HG02678 (cell line): ENCODE measurements around the gene EMC8.

Experiments
- ATAC-seq: cut with Tn5 transposase; IDR thresholded peaks from one replicate; pipeline ENCODE4 v1.9.1; 2021; ENCODE audit warnings: mild to moderate bottlenecking, moderate library complexity; ENCODE audit not compliant: unreplicated experiment

The EMC8 gene

GRCh38 chr16:85788819-85789218 lies 10.5 kb downstream of the EMC8 start:
- no peak for ATAC-seq

GRCh38 chr16:85785927-85786326 lies 13.4 kb downstream of the EMC8 start:
- ATAC-seq: no peak

GRCh38 chr16:85784813-85785212 lies 14.5 kb downstream of the EMC8 start:
- ATAC-seq: no peak

GRCh38 chr16:85783441-85783840 lies 15.9 kb downstream of the EMC8 start:
- no peak for ATAC-seq

DNA sequence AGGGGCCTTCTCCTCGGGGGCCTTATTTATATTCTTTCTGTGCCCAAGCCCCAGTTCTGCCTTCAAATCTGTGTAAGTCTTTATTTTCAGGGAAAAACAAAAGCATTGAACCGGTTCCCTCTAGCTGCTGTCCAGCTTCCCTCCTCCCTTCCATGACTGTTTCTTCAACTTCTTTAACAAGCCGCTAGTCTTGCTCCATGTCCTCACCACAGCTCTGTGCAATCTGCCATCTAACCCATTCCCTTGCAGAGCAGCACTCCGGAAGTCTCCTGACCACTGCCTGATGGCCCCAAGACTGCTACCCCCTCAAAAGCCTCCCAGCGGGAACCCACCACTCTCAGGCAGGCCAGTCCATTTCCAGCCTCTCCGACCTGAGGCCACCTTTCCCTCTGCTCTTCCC lies 16.9 kb downstream of the EMC8 start:
- ATAC-seq: no peak

- ATAC-seq: no peak
Observed at GRCh38 chr16:85781695-85782370, 17.5 kb downstream of the EMC8 start.

DNA sequence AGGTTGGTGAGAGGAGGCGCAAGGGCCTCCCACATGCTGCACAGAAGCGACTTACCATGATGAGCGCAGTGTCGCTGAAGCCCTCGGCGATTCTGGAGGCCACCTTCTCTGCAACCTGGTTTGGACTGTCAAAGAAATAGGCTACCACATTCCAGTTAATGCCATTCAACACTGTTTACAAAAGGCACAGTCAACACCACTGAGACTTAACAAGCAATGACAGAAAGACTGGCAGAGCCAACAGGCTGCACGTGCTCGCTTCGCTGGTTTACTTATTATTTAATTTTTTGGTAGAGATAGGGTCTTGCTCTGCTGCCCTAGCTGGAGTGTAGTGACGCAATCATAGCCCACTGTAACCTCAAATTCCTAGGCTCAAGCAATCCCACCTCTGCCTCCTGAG lies 18.2 kb downstream of the EMC8 start:
- ATAC-seq: no peak

DNA sequence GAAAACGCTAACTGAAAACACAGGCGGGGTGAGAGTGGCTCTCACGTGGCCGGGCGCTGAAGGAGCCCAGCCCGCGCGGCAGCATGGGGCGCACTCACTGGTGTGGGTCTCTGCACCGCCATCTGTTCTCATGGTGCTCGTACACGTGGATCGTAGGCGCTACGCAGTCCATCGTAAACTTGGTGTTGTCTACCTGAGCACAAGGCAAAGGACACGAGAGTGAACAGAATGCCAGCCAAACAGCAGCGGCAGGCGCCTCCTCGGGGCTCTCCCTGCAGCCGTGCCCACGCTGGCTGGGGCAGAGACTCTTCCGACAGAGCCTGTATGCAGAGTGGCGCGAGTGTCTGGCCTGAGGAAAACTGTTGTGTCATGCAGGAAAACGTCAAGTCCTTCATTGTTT lies 19.1 kb downstream of the EMC8 start:
- ATAC-seq: no peak

DNA sequence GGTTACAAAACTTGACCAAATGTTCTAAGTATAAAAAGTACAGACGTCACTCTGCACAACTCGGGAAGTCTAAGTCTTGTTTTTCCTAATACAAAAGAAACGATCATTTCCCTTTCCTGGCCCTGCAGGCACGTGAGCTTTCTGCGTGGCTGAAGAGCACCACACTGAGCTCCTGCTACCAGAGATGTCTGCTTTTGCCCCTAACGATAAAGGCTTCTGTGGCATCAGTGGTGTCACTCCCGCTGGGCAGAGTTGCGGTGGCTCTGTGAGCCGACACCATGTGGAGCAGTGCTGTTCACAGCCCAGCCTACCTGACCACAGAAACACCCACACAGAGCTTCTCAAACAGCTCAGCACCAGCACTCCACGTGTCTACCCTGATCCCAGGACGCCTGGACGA lies 20.5 kb downstream of the EMC8 start:
- ATAC-seq: no peak

- no peak for ATAC-seq
Observed at GRCh38 chr16:85777583-85778310, 21.6 kb downstream of the EMC8 start.

DNA sequence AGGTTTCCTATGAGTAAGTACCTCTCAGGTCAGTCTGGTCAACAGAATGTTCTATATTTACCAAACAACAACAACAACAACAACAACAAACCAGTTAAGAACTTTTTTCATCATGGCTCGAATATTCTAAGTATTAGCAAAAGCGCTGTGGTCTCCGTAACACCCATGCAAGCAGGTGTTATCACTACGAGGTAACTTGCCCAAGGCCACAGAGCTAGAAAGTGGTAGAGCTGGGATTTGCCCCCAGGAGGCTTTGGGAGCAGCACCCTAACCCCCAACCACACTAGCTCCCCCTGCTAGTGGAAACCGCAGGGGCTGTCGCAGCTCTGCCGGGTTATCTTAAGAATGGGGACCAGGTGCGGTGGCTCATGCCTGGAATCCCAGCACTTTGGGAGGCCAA lies 24.5 kb downstream of the EMC8 start:
- no peak for ATAC-seq

DNA sequence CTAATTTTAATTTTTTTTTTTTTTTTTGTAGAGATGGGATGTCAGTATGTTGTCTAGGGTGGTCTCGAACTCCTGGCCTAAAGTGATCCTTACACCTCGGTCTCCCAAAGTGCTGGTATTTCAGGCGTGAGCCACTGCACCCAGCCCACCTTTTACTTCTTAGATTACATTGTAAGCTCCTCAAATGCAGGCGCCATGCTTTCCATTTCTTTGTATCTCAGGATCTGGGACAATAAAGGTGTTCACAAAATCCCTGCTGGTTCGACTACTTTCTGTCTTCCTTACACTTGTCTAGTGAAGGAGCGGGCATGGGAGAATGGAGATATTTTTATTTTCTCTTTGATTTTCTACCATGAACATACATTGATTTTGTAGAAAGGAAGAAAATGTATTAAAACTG lies 25.2 kb downstream of the EMC8 start:
- ATAC-seq: no peak

GRCh38 chr16:85773044-85773443 lies 26.3 kb downstream of the EMC8 start:
- ATAC-seq: no peak

DNA sequence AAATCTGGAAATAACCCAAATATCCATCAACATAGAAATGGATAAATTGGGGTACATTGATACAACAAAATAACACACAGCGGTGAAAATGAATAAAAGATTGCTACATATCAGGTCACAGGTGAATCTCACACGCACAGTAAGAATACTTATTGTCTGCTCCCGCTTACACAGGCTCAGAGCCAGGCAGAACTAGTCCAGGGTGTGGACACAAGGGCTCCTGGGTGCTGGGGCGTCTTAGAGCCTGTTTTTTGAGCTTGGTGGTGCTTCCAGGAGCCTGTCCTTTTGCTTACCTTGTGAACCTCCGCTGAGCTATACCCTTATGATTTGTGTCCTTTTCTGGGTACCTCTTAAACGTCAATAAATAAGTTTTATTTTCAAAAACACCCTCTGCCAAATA lies 28.6 kb downstream of the EMC8 start:
- ATAC-seq: no peak

DNA sequence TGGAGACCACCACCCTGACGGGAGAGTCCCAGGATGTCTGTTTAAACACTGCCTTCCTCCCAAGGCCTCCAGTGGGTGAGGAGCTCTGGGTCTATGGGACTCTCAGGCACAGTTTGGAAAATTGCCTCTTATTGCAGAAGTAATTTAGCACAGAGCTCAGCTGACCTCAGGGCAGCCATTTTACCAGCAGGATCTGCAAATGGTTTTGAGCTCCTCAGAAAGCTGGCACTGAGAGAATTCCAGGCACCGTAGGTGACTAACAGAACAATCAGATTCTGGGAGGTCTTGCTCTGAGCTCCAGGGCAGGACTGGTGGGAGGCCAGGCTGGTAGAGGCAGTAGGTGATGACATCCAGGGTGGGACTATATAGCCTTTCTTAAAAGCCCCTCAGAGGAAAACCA lies 31.1 kb downstream of the EMC8 start:
- no peak for ATAC-seq

GRCh38 chr16:85767531-85767930 lies 31.8 kb downstream of the EMC8 start:
- ATAC-seq: no peak

DNA sequence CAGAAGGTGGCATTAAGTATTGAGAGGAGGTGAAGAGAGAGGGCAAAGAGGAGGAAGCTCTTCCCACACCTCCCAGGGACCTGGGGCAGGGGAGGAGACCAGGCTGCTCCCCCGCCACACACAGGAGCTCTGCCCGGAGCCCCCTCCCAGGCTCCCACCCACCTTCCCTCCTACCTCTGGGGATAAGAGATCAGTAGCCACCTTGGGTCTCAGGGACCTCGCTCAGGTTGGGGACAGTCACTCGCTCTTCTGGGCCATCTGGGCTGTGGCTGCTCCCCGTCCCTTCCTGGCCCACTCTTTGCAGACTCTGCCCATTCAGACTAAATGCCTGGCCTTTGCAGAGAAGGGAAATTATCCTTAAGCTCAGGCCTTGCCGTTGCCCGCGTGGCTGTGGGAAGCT lies 33.6 kb downstream of the EMC8 start:
- no peak for ATAC-seq

- no peak for ATAC-seq
Observed at GRCh38 chr16:85765211-85765610, 34.1 kb downstream of the EMC8 start.

GRCh38 chr16:85763616-85764015 lies 35.7 kb downstream of the EMC8 start:
- ATAC-seq: no peak

GRCh38 chr16:85762970-85763369 lies 36.4 kb downstream of the EMC8 start:
- no peak for ATAC-seq

DNA sequence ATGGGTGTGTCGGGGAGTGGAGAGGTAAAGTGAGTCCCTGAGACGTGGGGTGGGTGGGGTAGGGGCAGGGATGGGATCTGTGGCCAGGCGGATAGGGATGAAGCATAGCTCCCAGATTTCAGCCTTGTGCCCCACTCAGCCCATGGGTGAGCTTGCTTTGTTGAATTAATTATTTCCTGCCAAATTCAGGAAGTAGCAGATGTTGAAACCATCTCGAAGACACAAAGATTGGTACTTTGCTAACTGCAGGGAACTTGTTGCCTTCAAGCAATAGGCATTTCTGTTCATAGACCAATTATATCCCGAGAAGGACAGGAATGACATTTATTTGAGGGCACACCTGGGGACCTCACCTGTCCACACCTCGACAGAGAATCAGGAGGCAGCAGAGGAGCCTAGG lies 37.5 kb downstream of the EMC8 start:
- no peak for ATAC-seq

DNA sequence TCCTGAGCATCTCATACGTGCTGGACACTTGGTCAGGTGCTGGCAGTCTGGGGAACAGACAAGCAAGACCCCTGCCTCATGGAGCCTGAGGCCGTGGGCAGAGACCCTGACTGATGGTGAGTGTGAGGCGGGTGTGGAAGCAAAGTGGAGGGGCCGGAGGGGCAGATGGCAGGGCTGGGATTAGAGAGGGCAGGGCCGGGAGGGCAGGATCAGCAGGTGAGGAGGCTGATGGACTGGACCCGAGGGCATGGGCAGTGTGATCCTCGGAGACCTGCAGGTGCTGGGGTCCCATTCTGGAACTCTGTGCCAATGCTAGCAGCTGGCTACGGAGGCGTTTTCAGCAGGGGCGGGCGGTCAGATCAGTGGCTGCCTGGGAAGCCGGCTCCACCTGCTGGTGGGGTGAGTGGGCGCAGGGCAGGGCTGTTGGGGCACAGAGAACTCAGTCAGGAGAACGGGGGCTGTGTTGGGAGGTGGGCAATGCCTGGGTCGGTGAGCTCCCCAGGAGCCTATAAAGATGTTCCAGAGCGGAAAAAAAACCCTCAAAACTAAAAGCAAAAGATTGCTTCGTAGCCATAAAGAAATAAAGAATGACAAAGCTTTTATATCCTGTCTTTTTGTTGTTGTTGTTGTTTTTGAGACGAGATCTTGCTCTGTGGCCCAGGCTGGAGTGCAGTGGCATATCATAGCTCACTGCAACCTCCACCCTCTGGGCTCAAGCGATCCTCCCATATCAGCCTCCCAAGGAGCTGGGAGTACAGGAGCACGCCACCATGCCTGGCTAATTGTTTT lies 39.5 kb downstream of the EMC8 start:
- ATAC-seq: no peak
